Loucy (cell line): ENCODE data around the gene BIN1.

ENCODE experiments used
- EZH2phosphoT487 ChIP-seq: fragments of 200-600 bp; IDR thresholded peaks from 2 replicates; pipeline ENCODE4 v1.6.1; 2018; ENCODE audit warnings: antibody characterized with exemption, mild to moderate bottlenecking, moderate library complexity, borderline replicate concordance
- TF ChIP-seq, protein P1 (sequence below): fragments of 200-600 bp; sonication (generic); conservative IDR thresholded peaks from 2 replicates; pipeline ENCODE4 v1.5.1; 2014; ENCODE audit warnings: mild to moderate bottlenecking, antibody characterized with exemption, low read length

DNA sequence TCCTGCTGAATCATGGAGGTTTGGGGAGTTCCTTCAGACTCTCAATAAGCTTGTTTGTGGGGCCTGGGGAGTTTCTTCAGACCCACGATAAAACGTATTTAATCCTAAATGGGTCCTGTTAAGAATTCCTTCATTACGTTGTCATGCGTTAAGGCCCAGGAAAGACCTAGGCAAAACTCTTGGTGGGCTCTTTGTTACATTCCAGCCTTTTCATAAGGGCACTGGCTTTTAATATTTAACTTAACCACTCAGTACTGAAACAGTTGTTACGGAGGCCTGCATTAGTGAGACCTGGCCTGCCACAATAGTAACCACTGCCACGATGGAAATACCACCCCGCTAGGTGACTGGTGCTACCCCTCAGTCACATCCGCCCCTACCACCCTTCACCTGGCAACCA, 17.5 kb upstream of the BIN1 start:
- TF ChIP-seq, protein P1, sequence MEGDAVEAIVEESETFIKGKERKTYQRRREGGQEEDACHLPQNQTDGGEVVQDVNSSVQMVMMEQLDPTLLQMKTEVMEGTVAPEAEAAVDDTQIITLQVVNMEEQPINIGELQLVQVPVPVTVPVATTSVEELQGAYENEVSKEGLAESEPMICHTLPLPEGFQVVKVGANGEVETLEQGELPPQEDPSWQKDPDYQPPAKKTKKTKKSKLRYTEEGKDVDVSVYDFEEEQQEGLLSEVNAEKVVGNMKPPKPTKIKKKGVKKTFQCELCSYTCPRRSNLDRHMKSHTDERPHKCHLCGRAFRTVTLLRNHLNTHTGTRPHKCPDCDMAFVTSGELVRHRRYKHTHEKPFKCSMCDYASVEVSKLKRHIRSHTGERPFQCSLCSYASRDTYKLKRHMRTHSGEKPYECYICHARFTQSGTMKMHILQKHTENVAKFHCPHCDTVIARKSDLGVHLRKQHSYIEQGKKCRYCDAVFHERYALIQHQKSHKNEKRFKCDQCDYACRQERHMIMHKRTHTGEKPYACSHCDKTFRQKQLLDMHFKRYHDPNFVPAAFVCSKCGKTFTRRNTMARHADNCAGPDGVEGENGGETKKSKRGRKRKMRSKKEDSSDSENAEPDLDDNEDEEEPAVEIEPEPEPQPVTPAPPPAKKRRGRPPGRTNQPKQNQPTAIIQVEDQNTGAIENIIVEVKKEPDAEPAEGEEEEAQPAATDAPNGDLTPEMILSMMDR, result no peak
- no peak for TF ChIP-seq EZH2phosphoT487
